Activated CD8-positive, alpha-beta memory T cell treated with anti-CD3 and anti-CD28 coated beads for 36 hours (primary cell): ENCODE data around the gene POU3F1. TPM values are rescaled to one million over a fixed set of nuclear protein-coding genes. Genes with fewer than 3 reads are reported as not detected.

Experiments used
- CTCF ChIA-PET: fragments of 350-600 bp; sonication (Branson Sonifier 250); formaldehyde crosslinking; loops from one replicate; lab custom pipeline; 2021; ENCODE audit warnings: antibody characterized with exemption; lab: Charles Lee
- POLR2A ChIA-PET: fragments of 350-600 bp; sonication (Branson Sonifier 250); formaldehyde crosslinking; loops from one replicate; lab custom pipeline; 2021; ENCODE audit warnings: antibody characterized with exemption; lab: Charles Lee
- total RNA-seq, 2 experiments: library from RNA; stranded (reverse); gene quantifications; one replicate each; pipeline ENCODE4 v1.2.3, GENCODE V29; 2021

POU3F1 gene
- total RNA-seq, 2 experiments from 2014 or later: 0.08 to 0.15 TPM

DNA sequence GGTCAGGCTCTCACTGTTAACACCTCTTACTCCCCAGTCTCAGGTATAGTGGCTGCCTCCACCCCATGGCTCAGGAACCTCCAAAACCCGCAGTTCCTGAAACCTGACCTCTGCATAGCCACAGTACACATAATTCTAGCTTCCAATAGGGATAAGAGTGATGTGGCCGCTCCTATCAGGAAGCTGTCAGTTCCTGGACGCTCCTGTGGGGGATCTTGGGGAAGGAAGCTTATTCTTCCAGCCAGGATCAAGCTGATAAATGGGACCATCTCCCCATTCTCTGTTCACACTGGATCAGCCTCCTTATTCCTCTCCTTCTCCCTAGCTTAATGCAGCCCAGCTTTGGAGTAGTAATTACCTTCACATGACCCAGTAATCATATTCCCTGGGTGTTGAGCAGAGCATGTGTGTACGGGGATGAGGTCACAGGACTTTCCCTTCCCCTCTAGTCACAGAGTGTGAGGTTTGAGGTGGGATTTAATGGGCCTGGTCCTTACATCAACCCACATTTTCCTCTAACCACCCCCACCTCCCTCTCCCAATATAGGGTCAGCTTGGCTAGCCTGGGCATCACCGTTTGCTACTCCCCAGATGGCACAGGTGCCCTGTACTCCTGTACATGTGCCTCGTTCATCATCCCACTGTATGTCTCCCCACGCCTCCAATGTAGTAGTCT, 7.0 kb upstream of the POU3F1 start:
- ChIA-PET POLR2A (interaction anchor here (1.0 kb wide), 1 partner anchor 23 kb away, joined by 3 read pairs; no protein-coding TSS in a partner anchor), CTCF (interaction anchor here (1.2 to 1.5 kb wide), 2 partner anchors 16 to 194 kb away, joined by 3 read pairs; partner anchors contain the start of gene MTF1)

DNA sequence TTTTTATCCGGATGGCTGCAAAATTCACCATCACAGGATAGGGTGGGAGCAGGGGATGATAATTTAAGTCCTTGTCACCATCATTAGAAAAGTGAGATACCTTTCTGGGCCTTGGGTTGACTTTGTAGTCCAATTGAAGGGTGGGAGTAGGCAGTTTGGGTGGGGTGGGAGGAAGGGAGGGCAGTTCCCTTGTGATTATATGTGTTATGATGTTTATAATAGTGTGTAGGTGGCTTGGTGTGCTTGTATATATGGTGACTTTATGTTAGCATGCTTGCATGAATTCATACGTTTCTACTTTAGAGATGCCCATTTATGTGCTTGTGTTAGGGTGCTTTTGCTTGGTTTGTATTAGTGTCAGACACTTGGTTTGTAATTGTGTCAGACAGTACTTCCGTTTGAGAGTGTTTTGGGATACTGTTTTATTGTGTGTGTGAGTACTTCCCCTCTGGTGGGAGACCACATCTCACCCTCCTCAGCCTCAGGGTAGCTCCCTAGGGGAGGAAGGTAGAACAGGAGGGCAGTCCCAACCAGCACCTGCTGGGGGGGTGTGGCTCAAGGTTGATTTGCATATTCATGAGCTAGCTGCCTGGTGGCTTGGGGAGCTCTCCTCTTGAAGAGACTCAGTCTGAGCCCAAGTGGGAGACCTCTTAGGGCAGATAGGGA, 6.3 kb upstream of the POU3F1 start:
- ChIA-PET CTCF (interaction anchor here (1.2 to 1.5 kb wide), 2 partner anchors 15 to 193 kb away, joined by 3 read pairs; partner anchors contain the start of gene MTF1), POLR2A (interaction anchor here (1.0 kb wide), 1 partner anchor 22 kb away, joined by 3 read pairs; no protein-coding TSS in a partner anchor)

DNA sequence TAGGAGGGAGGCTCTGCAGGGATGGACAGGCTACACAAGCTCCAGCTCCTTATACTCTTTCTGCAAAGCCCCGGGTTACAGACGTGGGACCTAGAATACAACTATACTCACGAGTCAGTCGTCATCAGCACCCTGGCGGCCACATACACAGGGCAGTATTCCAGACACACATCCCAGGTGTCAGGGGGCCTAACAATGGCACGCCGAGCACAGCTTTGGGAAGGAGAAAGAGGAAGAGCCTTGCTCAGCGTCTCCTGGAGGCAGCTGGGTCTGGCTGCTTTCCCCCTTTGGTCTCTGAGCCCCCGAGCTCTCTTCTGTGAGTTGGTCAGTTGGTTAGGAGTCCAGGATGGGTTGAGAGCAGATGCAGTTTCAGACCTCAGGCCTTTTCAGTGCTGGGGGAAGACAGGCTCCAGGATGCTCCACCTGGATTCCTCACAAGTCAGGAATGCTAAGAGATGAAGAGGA, 4.5 kb upstream of the POU3F1 start:
- ChIA-PET CTCF (no interaction called here), POLR2A (no interaction called here)

DNA sequence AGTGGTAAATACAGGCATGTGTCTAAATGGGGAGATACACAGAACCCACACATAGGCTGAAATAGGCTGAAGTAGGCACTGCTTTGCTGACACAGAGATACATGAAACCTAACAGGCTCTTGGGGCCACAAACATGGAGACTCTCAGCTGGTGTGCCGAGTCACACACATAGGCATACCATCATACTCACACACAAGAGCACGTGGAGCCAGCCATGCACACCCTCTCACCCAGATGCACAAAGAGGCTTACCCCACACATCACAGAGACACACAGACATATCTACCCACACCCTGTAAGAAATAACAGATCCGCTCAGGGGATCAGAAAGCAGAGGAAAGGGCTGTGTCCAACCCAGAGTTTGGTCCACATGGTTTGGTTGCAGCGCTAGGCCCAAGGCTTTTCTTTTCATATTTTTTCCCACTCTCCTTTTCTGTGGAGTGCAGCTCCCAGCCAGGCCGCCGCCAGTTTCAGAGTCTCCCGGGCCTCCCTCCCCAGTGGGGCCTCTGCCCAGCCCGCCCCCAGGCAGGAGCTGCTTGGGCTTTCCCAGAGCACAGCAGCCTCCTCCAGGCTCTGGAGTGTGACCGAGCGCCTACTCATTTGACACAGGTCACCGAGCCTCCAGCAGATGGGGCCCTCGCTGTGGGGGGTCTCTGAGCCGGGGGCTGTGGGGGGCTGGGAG, 3.9 kb upstream of the POU3F1 start:
- CTCF ChIA-PET: no interaction called here
- POLR2A ChIA-PET: no interaction called here

DNA sequence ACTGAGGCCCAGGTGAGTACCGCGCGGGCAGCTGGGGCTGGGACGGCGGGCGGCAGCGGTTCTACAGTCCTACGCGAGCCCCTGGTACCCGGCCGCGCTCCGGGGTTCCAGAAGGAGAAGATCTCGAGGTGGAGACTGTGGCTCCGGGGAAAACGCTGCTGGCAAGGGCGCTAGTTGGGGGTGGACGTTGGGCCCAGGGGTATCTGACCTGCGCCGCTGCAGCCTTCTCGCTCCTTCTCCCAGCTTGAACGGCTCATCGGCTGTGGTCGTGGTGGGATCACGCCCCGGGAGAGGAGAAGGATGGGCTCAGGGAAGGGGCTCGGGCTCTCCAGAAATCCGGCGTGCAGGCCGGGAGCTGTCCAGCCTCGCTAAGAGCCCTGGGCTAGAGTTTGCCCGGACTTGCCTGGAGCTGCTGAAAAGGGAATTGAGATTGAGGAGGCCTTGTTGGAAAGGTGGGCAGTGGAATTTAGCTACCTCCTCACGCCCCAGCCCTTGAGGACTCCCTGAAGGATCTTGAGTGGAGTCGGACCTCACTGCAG, 1.1 kb upstream of the POU3F1 start:
- POLR2A ChIA-PET: interaction anchor here (2.2 kb wide), 1 partner anchor 18 kb away, joined by 8 read pairs; no protein-coding TSS in a partner anchor
- CTCF ChIA-PET: interaction anchor here (1.0 to 1.7 kb wide), 4 partner anchors 10 to 59 kb away, joined by 3 to 6 read pairs (median 5); partner anchors contain the start of gene SF3A3

DNA sequence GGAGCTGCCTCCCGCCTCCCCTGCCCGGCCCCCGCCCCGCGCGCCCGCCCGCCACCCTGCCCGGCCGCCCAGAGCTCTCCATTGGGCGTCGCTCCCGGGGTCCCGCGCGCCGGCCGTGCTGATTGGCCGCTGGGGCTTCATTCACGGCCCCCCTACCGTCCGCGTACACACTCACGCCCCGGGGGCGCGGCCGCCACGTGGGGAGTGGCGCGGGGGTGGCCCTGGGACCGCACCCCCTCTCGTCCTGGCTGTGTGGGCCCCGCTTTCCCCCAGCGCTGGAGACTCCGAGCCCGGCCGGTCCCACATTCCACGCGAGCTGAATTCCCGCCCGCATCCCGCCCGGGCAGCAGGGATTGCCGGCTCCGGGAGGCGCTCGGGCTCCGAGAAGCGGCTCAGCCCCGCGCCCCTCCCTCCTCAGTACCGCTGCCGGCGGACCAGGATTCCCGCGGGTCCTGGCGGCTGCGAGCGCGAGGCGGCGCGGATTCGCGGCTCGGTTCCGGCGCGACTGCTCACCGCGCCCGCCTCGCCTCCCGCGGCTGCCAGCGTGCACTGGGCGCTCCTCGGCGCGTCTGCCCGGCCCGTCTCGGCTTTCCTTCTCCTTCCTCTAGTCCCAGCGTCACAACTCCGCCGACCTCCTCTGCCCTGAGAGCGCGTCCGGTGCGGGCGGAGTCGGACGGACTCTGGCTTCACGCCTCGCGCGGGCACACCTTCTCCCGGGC, 450 bp upstream of the POU3F1 start:
- ChIA-PET CTCF (interaction anchor here (1.0 to 1.7 kb wide), 3 partner anchors 17 to 58 kb away, joined by 3 to 6 read pairs (median 4); partner anchors contain the start of gene SF3A3), POLR2A (interaction anchor here (0.6 to 2.2 kb wide), 2 partner anchors 17 to 128 kb away, joined by 3 to 8 read pairs; no protein-coding TSS in a partner anchor)

DNA sequence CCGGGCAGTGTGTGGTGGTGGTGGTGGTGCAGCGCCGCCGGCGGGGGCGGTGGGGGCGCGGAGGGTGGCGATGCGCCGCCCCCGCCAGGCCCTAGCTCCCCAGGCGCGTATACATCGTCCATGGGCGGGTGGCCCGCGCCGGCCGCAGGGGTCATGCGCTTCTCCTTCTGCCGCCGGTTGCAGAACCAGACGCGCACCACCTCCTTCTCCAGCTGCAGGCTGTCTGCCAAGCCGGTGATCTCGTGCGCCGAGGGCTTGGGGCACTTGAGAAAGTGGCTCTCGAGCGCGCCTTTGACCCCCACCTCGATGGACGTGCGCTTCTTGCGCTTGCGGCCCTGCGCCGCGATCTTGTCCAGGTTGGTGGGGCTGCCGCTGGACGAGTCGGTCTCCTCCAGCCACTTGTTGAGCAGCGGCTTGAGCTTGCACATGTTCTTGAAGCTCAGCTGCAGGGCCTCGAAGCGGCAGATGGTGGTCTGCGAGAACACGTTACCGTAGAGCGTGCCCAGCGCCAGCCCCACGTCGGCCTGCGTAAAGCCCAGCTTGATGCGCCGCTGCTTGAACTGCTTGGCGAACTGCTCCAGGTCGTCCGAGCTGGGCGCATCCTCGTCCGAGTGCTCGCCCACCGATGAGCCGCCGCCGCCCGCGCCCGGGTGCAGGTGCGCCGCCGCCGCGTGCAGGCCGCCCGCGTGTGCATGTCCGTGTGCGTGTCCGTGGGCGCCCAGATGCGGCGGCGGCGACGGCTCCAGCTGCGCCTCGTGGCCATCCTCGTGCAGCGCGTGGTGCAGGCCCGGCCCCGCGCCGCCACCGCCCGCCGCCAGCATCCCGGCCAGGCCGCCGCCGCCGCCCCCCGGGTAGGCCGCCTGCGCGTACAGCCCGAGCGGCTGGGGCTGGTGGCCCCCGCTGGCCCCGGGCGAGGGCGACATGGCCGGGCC, 926 bp downstream of the POU3F1 start:
- CTCF ChIA-PET: interaction anchor here (0.8 to 3.2 kb wide), 3 partner anchors 16 to 55 kb away, joined by 3 to 9 read pairs (median 3); no protein-coding TSS in a partner anchor
- POLR2A ChIA-PET: no interaction called here

DNA sequence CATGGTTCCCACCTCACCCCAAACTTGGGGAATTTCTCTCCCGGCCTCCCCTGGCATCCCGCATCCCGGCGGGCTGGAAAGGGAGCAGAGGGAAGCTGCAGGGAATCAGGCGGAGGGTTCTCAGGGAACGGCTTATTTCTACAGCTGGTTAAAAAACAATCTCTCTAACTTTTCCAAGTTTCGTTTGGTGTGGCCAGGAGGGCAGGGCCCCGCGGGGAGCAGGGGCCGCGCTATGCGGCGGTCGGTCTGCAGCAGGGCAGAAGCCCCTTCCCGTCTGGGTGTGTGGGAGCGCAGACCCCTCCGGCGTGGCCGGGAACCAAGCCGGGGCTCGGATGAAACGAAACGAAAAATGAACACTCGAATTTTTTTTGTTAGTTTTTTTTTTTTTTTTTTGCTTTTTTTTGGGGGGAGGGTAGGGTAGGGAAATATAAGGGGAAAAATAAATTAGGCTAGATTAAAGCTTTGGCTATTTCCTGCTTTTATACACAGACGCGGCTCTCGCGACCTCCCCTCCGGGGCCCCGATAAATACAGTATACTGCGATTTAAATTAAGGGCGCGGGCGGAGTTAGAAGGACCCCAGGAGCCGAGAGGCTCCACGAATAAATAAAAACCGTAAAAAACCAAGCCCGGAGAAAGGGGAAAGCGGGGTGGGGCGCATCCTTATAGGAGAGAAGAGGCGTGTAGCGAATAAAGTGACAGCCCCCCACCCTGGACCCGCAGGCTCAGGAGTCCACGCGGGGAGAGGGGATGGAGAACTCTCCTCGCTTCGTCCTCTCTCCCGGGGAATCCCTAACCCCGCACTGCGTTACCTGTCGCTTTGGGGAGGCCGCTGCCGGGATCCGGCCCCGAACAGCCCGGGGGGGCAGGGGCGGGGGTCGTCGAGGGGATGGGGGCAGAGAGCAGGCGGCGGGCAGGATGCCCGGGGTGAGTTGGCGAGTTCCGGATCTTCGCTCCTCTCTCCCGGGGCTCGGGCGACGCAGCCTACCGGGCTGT, 2.1 kb downstream of the POU3F1 start:
- ChIA-PET CTCF (interaction anchor here (1.3 to 3.2 kb wide), 2 partner anchors 14 to 17 kb away, joined by 3 to 9 read pairs; no protein-coding TSS in a partner anchor), POLR2A (interaction anchor here (0.7 to 1.1 kb wide), 2 partner anchors 12 to 14 kb away, joined by 8 to 9 read pairs; no protein-coding TSS in a partner anchor)

DNA sequence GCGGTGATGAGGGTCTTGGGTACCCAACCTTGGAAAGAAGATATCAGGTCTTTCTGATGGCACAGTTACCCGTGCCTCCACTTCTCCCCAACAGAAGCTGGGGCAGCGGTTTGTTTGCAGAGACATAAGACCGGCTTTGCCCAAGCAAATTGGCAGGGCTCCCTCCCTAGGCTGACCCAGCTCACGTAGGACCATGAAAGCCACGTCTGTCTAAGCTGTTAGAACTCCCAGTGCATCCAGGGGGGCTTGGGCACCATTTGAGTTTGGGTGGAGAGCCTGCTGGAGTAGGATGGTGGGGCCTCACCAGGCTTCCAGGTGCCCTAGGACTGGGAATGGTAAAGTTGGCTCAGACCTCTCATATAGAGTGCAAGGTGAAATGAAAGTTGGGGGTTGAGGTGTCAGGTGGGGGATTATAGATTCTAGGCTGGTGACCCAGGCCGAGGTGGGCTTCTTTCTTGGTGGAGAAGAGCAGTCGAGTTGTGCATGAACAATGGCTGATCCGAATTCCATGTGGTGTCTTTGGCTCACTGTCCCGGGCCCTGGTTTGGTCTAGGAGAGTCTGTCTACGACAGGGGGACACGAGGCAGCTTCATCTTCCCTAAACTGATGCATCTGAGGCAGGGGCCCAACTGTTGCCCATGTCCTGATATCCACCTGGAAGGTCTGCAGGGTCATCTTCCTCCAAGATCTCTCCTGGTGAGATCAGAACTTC, 3.4 kb downstream of the POU3F1 start:
- POLR2A ChIA-PET: interaction anchor here (1.1 kb wide), 1 partner anchor 13 kb away, joined by 8 read pairs; no protein-coding TSS in a partner anchor
- CTCF ChIA-PET: interaction anchor here (3.2 kb wide), 1 partner anchor 16 kb away, joined by 9 read pairs; no protein-coding TSS in a partner anchor

DNA sequence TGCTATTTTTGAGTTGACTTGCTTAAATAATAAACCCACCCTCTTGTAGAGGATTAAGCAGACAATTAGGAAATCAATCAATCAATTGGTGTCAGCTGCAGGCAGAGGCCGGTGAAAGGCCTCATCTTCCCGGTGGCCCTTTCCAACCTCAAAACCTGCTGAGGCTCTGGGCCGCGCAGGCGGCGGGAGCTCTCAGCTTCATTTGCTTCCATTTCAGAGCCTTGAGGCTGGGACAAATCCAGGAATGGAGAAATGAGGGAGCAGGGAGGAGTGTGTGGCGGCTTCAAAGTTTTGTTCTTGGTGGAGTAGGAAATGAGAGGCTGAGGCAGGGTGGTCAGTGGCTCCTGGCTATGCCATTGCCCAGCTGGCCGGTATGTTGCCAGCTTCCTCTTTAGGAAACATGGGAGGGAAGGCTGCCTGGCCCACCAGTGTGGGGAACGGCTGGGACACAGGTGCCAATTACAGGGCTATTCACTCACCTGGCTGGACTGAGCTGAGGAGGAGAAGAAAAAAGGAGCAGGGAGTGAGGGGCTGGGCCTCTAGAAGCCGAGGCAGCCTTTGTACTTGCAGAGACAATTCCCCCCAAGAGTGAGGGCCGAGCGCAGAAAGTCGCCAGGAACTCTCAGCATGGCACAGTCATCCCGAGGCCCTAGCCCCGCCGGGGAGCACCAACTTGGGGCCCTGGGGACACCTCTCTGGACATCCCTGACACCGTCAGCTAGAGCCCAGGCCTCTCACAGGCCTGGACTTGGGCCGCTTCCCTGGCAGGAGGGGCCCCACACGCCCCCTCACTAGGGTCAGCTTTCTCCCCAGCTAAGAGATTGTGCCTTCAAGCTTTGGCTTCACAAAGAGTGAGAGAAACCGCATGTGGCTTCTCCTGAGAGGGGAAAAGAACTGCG, 4.4 kb downstream of the POU3F1 start:
- ChIA-PET POLR2A (no interaction called here), CTCF (interaction anchor here (0.8 to 1.3 kb wide), 2 partner anchors 29 to 960 kb away, joined by 3 read pairs; no protein-coding TSS in a partner anchor)

DNA sequence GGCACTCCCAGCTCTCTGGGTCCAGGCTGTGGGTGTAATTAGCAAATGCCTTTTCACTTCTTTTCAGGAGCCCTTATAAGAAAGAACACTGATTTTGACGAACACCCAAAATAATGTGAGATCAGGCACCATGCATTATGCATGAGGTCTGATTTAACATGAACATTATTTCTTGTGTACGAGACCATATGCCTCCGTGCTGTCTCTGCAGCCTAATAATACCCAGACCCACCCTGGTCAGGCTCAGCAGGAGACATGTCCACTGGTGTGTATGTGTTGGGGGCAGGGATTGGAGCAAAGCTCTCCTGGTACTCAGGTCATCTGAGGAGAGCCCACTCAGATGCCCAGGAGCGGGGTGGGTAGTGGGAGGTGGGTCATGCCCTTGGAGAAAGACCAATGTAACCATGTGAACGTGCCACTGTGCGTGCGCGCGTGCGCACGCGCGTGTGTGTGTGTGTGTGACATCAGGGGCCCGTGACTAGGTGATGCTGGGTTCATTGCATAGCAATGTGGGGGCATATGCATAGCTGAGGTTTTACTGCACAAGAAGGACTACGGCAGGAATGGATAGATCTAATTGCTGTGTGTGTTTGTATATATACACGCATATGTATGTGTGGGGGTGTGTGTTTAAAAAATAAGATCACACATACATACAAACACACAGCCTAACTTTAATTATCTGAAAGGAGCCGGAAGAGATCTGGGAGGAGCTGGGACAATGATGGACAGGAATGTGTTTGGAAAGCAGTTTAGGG, 7.1 kb downstream of the POU3F1 start:
- ChIA-PET POLR2A (interaction anchor here (1.1 kb wide), 1 partner anchor 9 kb away, joined by 5 read pairs; no protein-coding TSS in a partner anchor), CTCF (interaction anchor here (1.1 to 1.9 kb wide), 3 partner anchors 12 to 34 kb away, joined by 3 to 4 read pairs (median 3); partner anchors contain the start of gene FHL3)

DNA sequence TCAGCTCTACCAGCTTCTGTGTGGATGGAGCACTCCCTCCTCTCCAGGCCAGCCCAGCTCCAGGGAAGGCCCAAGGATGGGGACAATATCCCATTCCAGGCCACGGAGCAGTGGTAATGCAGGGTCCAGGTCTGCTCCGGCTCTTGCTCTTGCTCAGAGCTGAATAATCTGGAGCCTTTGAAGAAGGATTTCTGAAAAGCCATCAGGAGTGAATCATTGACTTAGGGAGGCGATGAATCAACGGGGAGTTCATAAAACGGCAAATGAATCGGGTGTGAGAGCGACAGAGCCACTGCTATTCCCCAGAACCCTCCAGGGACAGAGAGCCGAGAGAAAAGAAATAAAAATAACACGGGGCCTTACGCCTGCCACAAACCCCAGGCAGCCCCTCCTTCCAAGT, 7.7 kb downstream of the POU3F1 start:
- ChIA-PET POLR2A (interaction anchor here (1.1 kb wide), 1 partner anchor 8 kb away, joined by 5 read pairs; no protein-coding TSS in a partner anchor), CTCF (interaction anchor here (0.6 to 1.2 kb wide), 3 partner anchors 9 to 149 kb away, joined by 3 read pairs; partner anchors contain the start of gene FHL3)
